Breast epithelium (tissue), 4 donors: Measurements from ENCODE around the gene STON2. TPM values are rescaled to one million over a fixed set of nuclear protein-coding genes. Genes with fewer than 3 reads are reported as not detected.

Experiments used
- DNase-seq, 2 donors: peaks; one replicate each; pipeline ENCODE4 v3.0.0-alpha.2; 2019; ENCODE audit warnings: low spot score in 2 of 2
- H3K27ac ChIP-seq, 2 donors: fragments of 200-600 bp; sonication (generic) in 1 of 2; one replicate each; pipeline ENCODE4 v1.5.1; 2016 to 2019; ENCODE audit warnings: mild to moderate bottlenecking in 1 of 2
- H3K27me3 ChIP-seq, 2 donors: fragments of 200-600 bp; sonication (generic) in 1 of 2; one replicate each; pipeline versions ENCODE4 v1.5.1 to v1.6.0; 2017 to 2019; ENCODE audit warnings: control low read depth in 1 of 2, mild to moderate bottlenecking in 1 of 2
- H3K36me3 ChIP-seq: fragments of 200-600 bp; one replicate; pipeline ENCODE4 v1.5.1; 2019
- H3K4me1 ChIP-seq, 2 donors: fragments of 200-600 bp; sonication (generic); one replicate each; pipeline ENCODE4 v1.5.1; 2016 to 2019; ENCODE audit warnings: control low read depth in 1 of 2
- H3K4me3 ChIP-seq, 3 donors: fragments of 200-600 bp; sonication (generic); 1 replicate in 2 of 3; 2 replicates in 1 of 3; pipeline ENCODE4 v1.5.1; 2016 to 2019; ENCODE audit warnings: mild to moderate bottlenecking in 3 of 3, moderate library complexity in 2 of 3
- H3K9me3 ChIP-seq, 2 donors: fragments of 200-600 bp; sonication (generic) in 1 of 2; one replicate each; pipeline ENCODE4 v1.5.1; 2016 to 2019; ENCODE audit warnings: control low read depth in 1 of 2
- POLR2A ChIP-seq: fragments of 450-650 bp; IDR thresholded peaks from one replicate; pipeline ENCODE4 v1.6.1; 2016; ENCODE audit warnings: antibody characterized with exemption, mild to moderate bottlenecking, moderate library complexity
- POLR2AphosphoS5 ChIP-seq, 3 donors: sonication (generic); formaldehyde crosslinking; IDR thresholded peaks; one replicate each; pipeline ENCODE4 v1.6.1; 2017; ENCODE audit warnings: antibody characterized with exemption in 3 of 3
- intact Hi-C: fragments of 100-400 bp; cut with DNase I; formaldehyde crosslinking; loops from one replicate; pipeline ENCODE4 v1.15.1; 2023; ENCODE audit warnings: low total_unique reads
- total RNA-seq, 3 donors: library from RNA; depleted of rRNA; stranded (reverse); fragments of >200 nt; gene quantifications; one replicate each; pipeline ENCODE4 v1.1.0, GENCODE V29; 2016
- TF ChIP-seq, protein P1 (sequence below), 3 donors: fragments of 450-650 bp; IDR thresholded peaks; one replicate each; pipeline ENCODE4 v1.5.1; 2016 to 2017; ENCODE audit warnings: antibody characterized with exemption in 3 of 3, mild to moderate bottlenecking in 3 of 3, moderate library complexity in 3 of 3

Gene STON2
- total RNA-seq, 3 donors from 2014 or later, result 24.6 to 30.2 (median 27.5) TPM

DNA sequence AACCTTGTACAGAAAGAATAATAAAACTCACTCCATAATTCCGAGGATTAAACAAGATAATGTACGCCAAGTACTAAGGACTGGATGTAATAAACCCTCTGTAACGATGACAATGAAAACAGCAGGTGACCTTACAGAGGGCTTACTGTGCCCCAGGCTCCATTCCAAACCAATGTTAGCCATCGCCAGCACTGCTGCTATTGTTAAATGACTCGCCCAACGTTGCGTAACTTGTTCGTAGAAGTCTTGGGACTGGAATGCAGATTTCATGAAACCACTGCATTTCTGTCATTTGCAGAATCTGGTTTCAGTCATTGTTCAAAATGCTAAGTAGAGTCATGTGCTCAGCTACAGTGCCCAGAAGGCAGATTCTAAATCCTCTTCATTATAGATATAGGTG, 728 bp upstream of the STON2 start:
- peak; percentile 74 to 96 for DNase-seq
- Histone ChIP-seq H3K4me1 (peaks cover 5 to 18% of the 10 kb centered on the region in 2 donors), H3K36me3 (no peaks in the 10 kb centered on the region), H3K27me3 (no peaks in the 10 kb centered on the region), H3K9me3 (no peaks in the 10 kb centered on the region), H3K4me3 (peak overlapping the region in 1 of 3 donors; percentile 2), H3K27ac (peak overlapping the region; percentile 93 to 94)
- intact Hi-C loops, result loop anchor here (10.0 kb wide), 1 partner anchor 456 kb away; the partner anchor contains the start of gene CEP128
- TF ChIP-seq POLR2AphosphoS5 (IDR thresholded peaks at IDR 0.05) (peak; percentile 92 to 96 (median 96)), POLR2A (no peak)

DNA sequence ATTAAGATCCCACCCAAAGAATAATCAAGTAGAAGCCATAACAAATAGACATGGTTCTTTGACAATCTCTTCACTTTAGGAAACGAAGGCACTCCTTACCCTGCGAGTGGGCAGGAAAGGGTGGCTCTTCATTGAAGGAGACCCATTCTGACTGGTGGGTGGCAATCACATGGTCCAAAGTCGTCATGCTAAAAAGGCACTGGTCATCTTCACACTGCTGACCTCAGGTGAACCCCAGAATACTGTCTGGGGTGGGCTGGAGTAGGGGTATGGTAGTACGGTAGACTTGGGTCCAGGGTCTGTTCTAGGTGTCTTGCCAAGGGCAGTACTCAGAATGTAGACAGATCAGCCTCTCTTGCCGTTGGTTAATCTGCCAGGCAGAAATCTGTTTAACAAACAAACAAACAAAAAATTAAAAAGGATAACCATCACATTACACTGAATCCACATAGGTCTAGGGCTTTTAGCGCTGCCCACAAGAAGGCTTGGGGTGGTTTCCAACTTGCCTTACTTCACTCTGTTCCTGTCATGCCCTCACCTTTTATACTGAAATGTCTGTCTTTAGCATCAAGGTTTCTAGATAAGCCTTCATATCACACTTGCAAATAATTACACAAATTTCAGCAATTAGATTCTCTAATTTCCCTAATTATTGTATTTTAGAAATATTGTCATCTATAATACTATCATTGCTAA, 1.8 kb downstream of the STON2 start:
- TF ChIP-seq, protein P1, sequence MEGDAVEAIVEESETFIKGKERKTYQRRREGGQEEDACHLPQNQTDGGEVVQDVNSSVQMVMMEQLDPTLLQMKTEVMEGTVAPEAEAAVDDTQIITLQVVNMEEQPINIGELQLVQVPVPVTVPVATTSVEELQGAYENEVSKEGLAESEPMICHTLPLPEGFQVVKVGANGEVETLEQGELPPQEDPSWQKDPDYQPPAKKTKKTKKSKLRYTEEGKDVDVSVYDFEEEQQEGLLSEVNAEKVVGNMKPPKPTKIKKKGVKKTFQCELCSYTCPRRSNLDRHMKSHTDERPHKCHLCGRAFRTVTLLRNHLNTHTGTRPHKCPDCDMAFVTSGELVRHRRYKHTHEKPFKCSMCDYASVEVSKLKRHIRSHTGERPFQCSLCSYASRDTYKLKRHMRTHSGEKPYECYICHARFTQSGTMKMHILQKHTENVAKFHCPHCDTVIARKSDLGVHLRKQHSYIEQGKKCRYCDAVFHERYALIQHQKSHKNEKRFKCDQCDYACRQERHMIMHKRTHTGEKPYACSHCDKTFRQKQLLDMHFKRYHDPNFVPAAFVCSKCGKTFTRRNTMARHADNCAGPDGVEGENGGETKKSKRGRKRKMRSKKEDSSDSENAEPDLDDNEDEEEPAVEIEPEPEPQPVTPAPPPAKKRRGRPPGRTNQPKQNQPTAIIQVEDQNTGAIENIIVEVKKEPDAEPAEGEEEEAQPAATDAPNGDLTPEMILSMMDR (IDR thresholded peaks at IDR 0.05), result no peak
- intact Hi-C loops, result no loop called here
- H3K27ac ChIP-seq, result peak overlapping the region; percentile 59 to 94
- H3K4me1 ChIP-seq, result peaks cover 5 to 18% of the 10 kb centered on the region in 2 donors
- no peaks in the 10 kb centered on the region for H3K27me3 ChIP-seq
- no peaks in the 10 kb centered on the region for H3K36me3 ChIP-seq
- DNase-seq, result no peak
- no peak overlapping the region for H3K4me3 ChIP-seq
- H3K9me3 ChIP-seq, result no peaks in the 10 kb centered on the region

DNA sequence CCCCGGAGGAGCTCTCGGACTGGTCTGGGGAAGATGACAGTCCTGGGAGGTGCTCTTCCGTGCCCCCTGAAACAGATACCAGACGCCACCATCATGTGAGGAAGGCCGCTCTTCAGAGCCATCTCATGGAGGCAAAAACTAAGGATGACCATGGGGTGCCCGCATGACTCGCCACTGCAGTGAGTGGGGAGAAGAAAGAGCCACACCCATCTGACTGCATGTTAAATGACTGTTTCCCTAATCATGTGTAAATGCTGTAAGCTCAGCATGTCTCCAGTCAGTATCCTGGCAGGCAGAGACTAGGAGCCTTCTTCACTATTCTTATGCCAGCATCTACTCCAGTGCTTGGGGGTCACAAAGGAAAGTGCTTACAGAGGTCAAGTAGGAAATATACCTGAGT, 4.0 kb downstream of the STON2 start:
- H3K36me3 ChIP-seq, result no peaks in the 10 kb centered on the region
- TF ChIP-seq POLR2AphosphoS5 (IDR thresholded peaks at IDR 0.05), result no peak
- TF ChIP-seq, protein P1 (IDR thresholded peaks at IDR 0.05), result no peak
- no peak for TF ChIP-seq POLR2A
- no peak overlapping the region for H3K4me3 ChIP-seq
- intact Hi-C loops, result no loop called here
- no peak overlapping the region for H3K27ac ChIP-seq
- H3K9me3 ChIP-seq, result no peaks in the 10 kb centered on the region
- no peak for DNase-seq
- H3K4me1 ChIP-seq, result peaks cover 3 to 17% of the 10 kb centered on the region in 2 donors
- H3K27me3 ChIP-seq, result no peaks in the 10 kb centered on the region

DNA sequence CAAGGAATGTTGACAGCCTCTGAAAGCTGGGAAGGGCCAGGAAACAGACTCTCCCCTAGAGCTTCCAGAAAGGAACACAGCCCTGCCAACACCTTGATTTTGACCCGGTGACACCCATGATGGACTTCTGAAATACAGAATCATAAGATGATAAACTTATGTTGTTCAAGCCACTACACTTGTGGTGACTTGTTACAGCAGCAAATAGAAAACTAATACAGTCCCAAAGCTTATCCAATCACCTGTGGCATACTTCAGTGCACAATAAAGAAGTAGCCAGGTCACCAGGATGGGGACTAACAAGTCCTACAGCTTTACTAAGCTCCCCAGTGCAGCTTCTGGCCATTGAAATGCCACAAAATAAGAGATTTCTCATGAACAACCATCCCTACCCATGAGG, 5.4 kb downstream of the STON2 start:
- no peaks in the 10 kb centered on the region for H3K36me3 ChIP-seq
- H3K9me3 ChIP-seq, result no peaks in the 10 kb centered on the region
- no peak overlapping the region for H3K27ac ChIP-seq
- intact Hi-C loops, result no loop called here
- peaks cover 0 to 5% of the 10 kb centered on the region in 2 donors for H3K4me1 ChIP-seq
- H3K27me3 ChIP-seq, result no peaks in the 10 kb centered on the region
- no peak overlapping the region for H3K4me3 ChIP-seq
- DNase-seq, result no peak
- TF ChIP-seq POLR2AphosphoS5 (IDR thresholded peaks at IDR 0.05) (no peak), POLR2A (no peak)
- TF ChIP-seq, protein P1 (IDR thresholded peaks at IDR 0.05), result no peak

DNA sequence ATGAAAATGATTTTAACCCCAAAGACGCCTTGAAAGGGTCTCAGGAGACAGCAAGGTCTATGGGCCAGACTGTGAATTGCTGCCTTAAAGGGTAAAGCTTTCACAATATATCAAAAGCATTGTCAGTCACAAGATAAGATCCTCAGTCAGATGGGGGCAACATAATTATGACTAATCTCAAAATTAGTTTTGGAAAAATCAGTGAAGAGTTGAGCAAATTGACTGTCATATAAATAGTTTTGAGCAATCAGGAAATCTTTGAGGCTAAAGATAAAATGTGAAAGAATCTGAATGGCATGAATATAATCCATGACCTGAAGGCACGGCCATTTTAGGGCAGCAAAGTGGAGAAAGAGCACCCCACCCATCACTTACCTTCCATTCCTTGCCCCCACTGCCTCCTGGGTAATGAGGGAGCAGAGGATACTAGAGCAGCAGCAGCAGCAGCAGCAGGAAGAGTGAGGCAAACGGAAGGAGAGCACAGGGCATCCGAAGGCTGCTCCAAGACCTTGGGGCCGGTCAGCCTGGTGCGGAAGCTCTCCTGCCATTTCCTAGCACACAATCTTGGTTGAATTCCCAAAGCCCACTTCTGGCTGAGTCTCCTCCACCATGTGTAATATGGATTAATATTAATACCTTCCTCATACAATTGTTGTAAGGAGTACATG, 7.0 kb downstream of the STON2 start:
- Histone ChIP-seq H3K4me1 (no peaks in the 10 kb centered on the region), H3K36me3 (no peaks in the 10 kb centered on the region), H3K9me3 (no peaks in the 10 kb centered on the region), H3K27ac (peak overlapping the region in 1 of 2 donors; percentile 33), H3K4me3 (no peak overlapping the region), H3K27me3 (no peaks in the 10 kb centered on the region)
- no peak for DNase-seq
- TF ChIP-seq POLR2AphosphoS5 (IDR thresholded peaks at IDR 0.05) (no peak), POLR2A (no peak)
- TF ChIP-seq, protein P1 (IDR thresholded peaks at IDR 0.05), result no peak
- intact Hi-C loops, result no loop called here
